Stimulated activated CD8-positive, alpha-beta memory T cell treated with anti-CD3 and anti-CD28 coated beads, Interleukin-15, amount 100 ng/mL, for 1 hour (primary cell): ENCODE measurements around the gene CYP2A6.
"Not testable (repeated sequence)": the region's sequence is repeated elsewhere in the genome, so short reads cannot be mapped to it uniquely, and the experiment has no call there.

Experiments
- DNase-seq: peaks from one replicate; pipeline ENCODE4 v3.0.0-alpha.2; 2020; ENCODE audit warnings: low read depth

The CYP2A6 gene

DNA sequence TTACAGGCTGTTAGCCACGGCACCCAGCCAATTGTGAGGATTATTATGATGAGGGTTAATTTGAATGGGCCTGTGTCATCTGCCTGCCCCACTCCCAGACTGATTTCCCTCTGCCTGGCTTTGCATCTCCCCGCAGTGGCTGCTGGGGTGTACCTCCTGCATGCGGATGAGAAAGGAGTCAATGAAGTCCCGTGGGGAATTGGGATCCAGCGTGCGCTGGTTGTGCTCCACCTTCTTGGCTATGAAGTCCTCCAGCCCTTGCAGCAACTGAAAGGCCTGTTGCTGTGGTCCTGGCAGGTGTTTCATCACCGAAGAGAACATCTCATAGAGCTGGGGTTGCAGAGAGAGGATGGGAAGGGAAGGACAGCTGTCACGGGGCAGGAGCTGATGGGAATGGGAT, 3.5 kb downstream of the CYP2A6 start:
- DNase-seq: not testable (repeated sequence)

DNA sequence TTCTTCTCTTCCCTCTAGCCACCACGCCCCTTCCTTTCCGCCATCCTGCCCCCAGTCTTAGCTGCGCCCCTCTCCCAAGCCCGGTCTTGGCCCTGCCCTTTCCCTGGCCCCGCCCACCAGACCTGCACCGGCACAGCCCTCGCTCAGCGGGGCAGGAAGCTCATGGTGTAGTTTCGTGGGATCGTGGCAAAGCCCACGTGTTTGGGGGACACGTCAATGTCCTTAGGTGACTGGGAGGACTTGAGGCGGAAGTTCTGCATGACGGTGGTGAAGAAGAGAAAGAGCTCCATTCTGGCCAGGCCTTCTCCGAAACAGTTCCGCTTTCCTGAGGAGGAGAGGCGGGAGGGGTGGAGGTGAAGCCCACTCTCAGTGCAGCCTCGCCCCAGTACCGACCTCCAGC, 6.6 kb downstream of the CYP2A6 start:
- peak; percentile 53 for DNase-seq

DNA sequence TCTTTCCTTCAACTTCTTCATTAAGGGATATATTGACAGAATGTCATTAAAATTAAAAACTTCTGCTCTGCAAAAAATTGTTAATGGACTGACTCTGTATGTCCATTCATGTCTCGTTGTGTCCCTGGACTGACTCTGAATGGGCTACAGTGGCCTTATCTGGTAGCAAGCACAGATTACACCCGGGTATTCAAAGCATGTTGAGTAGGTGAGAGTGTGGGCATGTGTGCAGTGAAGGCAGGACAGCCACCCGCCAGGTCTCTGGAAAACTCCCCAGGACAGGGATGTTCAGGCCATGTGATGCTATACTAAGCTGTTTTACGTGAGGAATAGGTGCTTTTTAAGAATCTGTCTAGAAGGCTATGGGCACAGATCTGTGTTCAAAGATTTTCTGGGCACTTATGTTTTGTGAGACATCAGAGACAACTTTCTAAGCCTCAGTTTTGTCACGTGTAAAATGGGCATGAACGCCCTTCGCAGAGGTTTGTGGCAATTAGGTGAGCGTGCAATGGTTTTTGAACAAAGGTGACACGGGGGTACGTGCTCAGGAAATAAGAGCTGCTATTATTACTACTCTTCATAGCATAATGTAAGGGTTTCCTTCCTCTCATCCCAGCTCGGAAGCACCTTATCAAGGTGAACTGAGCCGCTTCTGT, 7.1 kb downstream of the CYP2A6 start:
- DNase-seq: not testable (repeated sequence)

DNA sequence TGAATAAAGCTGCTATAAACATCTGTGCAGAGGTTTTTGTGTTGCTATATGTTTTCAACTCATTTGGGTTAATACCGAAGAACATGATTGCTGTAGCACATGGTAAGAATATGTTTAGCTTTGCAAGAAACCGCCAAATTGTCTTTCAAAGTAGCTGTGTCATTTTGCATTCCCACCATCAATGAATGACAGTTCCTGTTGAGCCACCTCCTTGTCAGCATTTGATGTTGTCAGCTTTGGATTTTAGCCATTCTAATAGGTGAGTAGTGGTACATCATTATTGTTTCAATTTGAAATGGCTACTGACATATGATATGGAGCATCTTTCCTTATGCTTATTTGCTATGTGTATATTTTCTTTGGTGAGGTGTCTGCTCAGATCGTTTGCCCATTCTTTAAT, 8.2 kb downstream of the CYP2A6 start:
- DNase-seq: not testable (repeated sequence)

DNA sequence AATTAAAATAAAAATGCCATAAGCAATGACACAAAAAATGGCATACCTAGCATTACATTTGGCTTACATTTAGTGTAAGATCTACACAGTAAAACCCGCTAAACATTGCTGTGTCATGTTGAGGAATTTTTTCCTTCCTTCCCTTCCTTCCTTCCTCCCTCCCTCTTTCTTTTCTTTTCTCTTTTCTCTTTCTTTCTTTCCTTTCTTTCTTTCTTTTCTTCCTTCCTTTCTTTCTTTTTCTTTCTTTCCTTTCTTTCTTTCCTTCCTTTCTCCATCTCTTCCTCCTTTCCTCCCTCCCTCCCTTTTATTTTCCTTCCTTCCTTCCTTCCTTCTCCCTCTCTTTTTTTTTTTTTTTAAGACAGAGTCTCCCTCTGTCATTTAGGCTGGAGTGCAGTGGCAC, 11.8 kb downstream of the CYP2A6 start:
- DNase-seq: not testable (repeated sequence)

DNA sequence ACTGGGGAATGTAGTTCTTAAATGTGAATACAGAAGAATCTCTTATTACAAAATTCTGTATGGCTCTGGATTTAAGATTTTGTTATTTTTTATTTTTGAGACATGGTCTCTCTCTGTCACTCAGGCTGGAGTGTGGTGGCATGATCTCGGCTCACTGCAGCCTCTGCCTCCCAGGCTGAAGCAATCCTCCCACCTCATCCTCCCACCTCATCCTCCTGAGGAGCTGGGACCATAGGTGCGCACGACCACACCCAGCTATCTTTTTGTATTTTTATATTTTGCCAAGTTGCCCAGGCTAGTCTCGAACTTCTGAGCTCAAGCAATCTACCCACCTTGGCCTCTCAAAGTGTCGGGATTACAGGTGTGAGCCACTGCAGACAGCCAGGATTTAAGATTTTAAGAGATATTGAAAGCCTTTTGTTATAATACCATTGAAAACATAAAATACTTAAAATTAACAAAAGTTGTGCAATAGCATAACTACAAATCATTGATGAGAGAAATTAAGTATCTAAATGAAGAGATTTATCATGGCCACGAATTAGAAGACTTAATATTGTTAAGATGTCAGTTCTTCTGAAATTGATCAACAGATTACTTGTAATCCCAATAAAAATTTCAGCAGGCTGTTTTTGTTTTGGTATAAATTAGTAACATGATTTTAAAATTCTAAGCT, 13.4 kb downstream of the CYP2A6 start:
- no peak for DNase-seq

DNA sequence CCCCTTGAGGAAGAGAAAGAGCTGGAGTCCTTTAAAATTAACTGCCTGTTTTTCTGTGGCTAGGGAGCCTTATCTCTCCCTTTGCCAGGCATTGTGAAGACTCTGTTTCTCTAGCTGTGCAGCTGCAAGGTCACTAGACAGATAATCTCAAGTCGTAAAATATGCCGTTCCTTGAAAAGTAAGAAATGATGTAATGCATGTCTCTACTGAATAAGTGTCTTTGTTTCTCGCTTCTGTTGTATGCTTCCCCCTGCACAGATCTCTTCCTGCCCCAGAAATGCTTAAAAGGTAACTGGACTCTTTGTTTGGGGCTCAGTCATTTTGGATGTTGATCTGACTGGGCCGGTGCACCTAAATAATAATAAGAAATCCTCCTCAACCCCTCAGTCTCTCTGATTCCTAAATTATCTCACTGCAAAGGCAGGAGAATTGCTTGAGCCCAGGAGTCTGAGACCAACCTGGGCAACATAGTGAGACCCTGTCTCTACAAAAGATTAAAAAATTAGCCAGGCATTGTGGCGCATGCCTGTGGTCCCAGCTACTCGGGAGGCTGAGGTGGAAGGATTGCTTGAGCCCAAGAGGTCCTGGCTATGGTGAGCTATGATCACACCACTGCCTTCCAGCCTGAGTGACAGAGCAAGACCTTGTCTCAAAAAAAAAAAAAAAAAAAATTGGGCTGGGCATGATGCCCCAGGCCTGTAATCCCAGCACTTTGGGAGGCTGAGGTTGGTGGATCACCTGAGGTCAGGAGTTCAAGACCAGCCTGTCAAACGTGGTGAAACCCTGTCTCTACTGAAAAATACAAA, 16.3 kb downstream of the CYP2A6 start:
- not testable (repeated sequence) for DNase-seq

DNA sequence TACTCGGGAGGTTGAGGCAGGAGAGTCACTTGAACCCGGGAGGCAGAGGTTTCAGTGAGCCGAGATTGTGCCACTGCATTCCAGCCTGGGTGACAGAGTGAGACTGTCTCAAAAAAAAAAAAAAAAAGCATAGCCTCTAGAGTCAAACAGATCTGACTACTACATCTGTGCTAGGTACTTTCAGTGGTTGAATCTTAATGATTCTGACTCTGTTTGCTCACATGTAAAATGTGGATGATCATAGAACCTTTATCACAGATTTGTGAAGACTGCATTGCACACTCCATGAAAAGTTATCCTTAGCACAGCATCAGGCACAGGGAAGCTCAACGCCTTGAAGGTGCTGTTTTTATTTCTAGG, 17.8 kb downstream of the CYP2A6 start:
- DNase-seq: not testable (repeated sequence)

DNA sequence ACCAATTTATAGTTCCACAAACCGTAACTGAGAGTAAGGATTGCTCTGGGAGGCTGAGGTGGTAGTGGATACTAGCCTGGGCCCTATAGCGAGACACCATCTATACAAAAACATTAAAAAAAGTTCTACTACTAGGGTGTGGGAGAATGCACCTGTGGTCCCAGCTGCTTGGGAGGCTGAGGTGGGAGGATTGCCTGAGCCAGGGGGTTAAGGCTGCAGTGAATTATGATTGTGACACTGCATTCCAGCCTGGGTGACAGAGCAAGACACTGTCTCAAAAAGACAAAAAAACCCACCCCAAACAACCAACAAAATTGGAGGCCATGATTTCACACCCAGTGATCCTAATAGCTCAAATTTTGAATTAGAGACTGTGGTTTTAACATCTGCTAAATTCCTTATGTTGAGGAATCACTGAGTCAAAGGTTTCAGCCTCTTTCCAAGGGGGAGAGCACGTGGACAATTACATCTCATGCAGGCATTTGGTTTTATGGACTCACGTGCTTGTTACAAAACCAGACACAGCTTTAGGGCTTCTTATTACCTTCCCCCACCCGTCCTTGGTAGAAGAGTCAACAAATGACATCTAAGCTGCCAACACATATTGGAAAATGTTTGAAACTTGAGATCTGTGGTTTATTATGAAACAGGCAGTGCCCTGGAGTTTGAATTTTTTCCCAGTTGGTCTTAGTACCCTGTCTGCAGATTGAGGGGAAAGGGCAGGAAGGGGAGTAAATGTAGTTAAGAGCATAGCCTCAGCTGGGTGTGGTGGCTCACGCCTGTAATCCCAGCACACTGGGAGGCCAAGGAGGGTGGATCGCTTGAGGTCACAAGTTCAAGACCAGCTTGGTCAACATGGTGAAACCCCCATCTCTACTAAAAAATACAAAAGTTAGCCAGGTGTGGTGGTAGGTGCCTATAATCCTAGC, 18.5 kb downstream of the CYP2A6 start:
- no peak for DNase-seq

DNA sequence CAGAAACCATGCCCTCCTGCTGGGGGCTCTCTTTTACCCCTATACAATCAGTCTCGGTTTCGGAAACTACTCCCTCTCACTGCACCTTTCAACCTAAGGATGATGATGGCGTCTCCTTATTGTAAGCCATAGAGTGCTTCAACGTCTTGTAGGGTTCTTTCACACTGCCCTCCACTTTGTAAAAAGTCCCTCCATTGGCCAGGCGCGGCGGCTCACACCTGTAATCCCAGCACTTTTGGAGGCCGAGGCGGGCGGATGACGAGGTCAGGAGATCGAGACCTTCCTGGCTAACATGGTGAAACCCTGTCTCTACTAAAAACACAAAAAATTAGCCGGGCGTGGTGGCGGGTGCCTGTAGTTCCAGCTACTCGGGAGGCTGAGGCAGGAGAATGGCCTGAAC, 19.5 kb downstream of the CYP2A6 start:
- DNase-seq: not testable (repeated sequence)

DNA sequence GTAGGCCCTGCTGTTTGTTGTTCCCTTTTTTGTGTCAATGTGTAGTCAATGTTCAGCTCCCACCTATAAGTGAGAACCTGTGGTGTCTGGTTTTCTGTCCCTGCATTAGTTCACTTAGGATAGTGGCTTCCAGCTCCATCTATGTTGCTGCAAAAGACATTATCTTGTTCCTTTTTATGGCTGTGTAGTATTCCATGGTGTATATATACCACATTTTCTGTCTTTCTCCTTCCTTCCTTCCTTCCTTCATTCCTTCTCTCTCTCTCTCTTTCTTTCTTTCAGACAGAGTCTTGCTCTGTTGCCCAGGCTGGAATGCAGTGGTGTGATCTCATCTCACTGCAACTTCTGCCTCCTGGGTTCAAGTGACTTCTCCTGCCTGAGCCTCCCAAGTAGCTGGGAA, 21.0 kb downstream of the CYP2A6 start:
- no peak for DNase-seq

DNA sequence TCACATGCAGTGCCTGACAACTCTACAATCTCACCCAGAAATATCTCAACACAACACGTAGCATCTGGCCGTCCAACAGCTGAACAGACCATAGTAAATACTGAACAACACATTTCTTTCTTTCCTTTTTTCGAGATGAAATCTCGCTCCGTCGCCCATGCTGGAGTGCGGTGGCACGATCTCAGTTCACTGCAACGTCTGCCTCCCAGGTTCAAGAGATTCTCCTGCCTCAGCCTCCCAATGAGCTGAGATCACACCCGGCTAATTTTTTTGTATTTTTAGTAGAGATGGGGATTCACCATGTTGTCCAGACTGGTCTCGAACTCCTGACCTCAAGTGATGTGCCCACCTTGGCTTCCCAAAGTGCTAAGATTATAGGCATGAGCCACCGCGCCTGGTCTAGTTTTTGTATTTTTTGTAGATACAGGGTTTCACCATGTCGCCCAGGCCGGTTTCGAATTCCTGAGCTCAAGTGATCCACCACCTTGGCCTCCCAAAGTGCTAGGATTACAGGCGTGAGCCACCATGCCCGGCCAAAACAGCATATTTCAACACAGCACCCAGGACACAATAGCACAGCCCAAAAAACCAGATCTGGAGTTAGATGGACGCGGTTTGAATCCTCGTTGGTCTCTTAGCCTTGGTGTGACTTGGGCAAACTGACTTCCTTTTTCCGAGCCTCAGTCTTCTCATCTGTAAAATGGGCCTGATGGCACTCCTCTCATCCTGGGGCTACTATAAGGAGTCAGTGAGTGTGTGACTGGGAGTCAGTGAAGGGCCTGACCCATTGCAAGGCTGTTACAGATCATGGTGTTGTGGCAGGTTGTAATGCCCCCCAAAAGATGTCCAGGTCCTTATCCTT, 22.6 kb downstream of the CYP2A6 start:
- DNase-seq: no peak

DNA sequence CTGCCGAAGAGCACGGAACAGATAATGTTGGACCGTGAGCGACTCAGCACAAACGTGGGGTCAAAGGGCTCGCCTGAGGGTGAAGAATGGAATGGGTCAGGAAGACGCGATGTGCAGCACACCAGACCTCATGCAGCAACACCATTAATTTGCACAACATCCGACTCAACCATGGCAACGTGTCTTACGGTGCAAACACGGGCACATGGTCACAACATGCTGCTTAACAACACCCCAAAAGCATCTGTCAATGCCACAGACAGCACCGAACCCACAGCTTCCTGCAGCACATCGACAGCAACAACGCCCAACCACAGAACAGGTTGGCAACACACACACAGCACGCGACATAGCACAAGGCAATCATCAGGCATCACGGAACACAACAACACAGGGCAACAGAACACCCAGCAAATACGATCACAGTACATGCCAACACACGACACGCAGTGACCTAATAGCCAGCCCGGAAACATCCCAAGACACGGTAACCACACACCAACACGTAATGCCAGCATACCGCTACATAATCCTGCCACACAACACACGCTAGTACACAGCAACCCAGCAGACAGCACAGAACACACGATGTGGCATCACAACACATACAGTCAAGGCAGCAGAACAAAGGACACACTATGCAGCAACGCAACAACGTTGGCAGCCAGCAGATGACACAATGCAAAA, 23.4 kb downstream of the CYP2A6 start:
- DNase-seq: peak; percentile 29

DNA sequence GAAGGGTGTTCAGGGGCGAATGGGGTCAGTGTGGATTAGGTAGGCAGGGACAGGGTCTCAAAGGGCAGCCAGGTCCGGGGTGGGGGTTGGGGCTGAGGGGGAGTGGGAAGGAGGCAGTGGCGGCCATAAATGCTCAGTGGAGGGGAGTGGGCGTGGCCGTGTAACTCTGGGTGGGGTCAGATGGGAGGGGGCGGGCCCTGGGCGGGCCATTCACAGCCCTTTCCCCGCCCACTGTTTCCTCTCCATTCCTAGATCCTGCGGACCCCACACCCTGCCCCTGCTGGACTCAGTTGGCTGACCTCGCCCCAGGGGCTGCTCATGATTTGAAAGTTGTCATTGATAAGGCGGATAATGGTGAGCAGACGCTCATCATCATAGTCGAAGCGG, 23.9 kb downstream of the CYP2A6 start:
- not testable (repeated sequence) for DNase-seq

DNA sequence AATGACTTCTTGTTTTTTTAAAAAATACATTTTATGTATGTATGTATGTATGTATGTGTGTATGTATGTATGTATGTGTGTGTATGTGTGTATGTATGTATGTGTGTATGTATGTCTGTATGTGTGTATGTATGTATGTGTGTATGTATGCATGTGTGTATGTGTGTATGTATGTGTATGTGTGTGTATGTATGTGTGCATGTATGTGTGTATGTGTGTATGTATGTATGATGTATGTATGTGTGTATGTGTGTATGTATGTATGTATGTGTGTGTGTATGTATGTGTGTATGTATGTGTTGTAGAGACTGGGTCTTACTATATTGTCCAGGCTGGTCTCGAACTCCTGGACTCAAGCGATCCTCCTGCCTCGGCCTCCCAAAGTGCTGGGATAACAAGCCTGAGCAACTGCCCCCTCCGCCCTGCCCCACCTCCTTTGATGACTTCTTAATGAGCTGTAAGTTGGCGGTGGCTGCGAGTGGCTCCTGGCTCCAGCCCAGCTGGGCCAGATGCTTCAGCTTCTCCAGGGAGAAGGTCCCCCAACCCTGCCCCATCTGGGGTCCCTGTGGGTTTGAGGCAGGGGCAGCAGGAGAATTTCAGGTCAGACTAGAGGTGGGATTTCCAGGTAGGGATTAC, 24.7 kb downstream of the CYP2A6 start:
- DNase-seq: not testable (repeated sequence)

DNA sequence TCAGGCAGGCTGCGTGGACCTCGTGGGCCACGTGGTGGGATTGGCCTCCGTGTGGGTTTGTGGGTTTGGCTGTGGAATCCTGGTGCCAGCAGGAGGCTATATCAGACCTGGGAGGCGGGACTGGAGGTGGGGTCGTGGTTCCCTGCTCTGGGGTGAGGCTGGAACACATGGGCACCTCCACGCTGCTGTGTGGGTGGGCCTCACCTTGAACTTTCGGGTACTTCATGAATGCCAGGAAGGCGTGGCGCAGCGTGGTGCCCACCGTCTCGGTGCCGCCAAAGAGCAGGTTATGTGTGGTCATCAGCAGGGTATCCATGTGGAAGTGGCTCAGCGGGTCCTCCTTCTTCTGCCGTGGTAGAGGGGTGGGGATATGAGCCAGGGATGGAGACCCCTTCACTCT, 25.3 kb downstream of the CYP2A6 start:
- not testable (repeated sequence) for DNase-seq

DNA sequence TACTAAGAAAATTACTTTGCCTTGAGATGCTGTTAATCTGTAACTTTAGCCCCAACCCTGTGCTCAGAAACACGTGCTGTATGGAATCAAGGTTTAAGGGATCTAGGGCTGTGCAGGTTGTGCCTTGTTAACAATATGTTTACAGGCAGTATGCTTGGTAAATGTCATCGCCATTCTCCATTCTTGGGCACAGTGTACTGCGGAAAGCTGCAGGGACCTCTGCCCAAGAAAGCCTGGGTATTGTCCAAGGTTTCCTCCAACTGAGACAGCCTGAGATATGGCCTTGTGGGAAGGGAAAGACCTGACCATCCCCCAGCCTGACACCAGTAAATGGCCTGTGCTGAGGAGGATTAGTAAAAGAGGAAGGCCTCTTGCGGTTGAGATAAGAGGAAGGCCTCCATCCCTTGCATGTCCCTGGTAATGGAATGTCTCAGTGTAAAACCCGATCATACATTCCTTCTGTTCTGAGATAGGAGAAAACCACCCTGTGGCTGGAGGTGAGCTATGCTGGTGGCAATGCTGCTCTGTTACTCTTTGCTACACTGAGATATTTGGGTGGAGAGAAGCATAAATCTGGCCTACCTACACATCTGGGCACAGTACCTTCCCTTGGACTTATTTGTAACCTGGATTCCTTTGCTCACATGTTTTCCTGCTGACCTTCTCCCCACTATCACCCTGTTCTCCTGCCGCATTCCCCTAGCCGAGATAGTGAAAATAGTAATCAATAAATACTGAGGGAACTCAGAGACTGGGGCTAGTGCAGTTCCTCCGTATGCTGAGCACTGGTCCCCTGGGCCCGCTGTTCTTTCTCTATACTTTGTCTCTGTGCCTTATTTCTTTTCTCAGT, 27.3 kb downstream of the CYP2A6 start:
- DNase-seq: not testable (repeated sequence)

DNA sequence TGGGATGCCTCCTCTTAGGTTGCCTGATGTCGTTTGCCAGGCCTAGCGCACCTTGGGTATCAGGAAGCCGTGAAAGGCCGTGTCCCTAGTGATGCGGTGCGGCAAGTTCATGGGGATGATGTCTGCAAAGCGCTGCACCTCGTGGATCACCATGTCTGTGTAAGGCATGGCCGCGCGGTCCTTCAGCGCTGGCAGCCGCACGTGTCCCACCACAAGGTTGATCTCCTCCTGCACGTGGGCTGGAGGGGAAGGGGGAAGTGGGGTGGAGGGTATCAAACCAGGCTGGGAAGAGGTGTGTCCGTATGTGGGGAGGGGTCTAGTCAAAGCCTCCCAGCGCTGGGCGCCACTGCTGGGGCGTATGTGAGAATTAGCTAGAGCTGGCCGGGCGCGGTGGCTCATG, 28.1 kb downstream of the CYP2A6 start:
- DNase-seq: no peak
